CD8-positive, alpha-beta memory T cell (primary cell): ENCODE measurements around the gene UBR1. TPM values are rescaled to one million over a fixed set of nuclear protein-coding genes. Genes with fewer than 3 reads are reported as not detected.
A peak's percentile ranks its signal among the peaks of the same experiment; 100 is the strongest.
"Not testable (repeated sequence)": the region's sequence is repeated elsewhere in the genome, so short reads cannot be mapped to it uniquely, and the experiment has no call there.

Source experiments
- CTCF ChIA-PET: fragments of 350-600 bp; sonication (Branson Sonifier 250); formaldehyde crosslinking; loops from one replicate; lab custom pipeline; 2021; ENCODE audit warnings: antibody characterized with exemption; lab: Charles Lee
- POLR2A ChIA-PET: fragments of 350-600 bp; sonication (Branson Sonifier 250); formaldehyde crosslinking; loops from one replicate; lab custom pipeline; 2021; ENCODE audit warnings: antibody characterized with exemption; lab: Charles Lee
- DNase-seq, 5 donors: peaks; one replicate each; pipeline versions ENCODE4 v3.0.0 to v3.0.0-alpha.2; 2020 to 2022; ENCODE audit warnings: mixed read lengths in 1 of 5
- H3K27ac ChIP-seq: one replicate; pipeline ENCODE4 v1.7.0; 2013; ENCODE audit warnings: low read depth, mild to moderate bottlenecking, low read length, moderate library complexity
- H3K27me3 ChIP-seq: 2 replicates; pipeline ENCODE4 v1.7.0; 2013; ENCODE audit warnings: low read length, mild to moderate bottlenecking; ENCODE audit not compliant: insufficient read depth, poor library complexity, severe bottlenecking
- H3K36me3 ChIP-seq: 2 replicates; pipeline ENCODE4 v1.7.0; 2013; ENCODE audit warnings: mild to moderate bottlenecking, low read length, moderate library complexity; ENCODE audit not compliant: insufficient read depth
- H3K4me1 ChIP-seq: 2 replicates; pipeline ENCODE4 v1.7.0; 2013; ENCODE audit warnings: mild to moderate bottlenecking, low read length, moderate library complexity; ENCODE audit not compliant: insufficient read depth
- H3K4me3 ChIP-seq: 2 replicates; pipeline ENCODE4 v1.7.0; 2013; ENCODE audit warnings: mild to moderate bottlenecking, low read length
- H3K9me3 ChIP-seq: 2 replicates; pipeline ENCODE4 v1.7.0; 2013; ENCODE audit warnings: mild to moderate bottlenecking, low read length
- H3K27ac Mint-ChIP-seq, 8 donors: one replicate each; pipeline ENCODE4 v1.8.0; 2020 to 2021; ENCODE audit warnings: mixed read lengths in 8 of 8, mild to moderate bottlenecking in 6 of 8, inconsistent platforms in 3 of 8, moderate library complexity in 3 of 8
- H3K27me3 Mint-ChIP-seq, 2 donors: one replicate each; pipeline ENCODE4 v1.8.0; 2020 to 2021; ENCODE audit warnings: mixed read lengths in 2 of 2, mild to moderate bottlenecking in 1 of 2, moderate library complexity in 1 of 2
- H3K36me3 Mint-ChIP-seq, 3 donors: one replicate each; pipeline ENCODE4 v1.8.0; 2020 to 2021; ENCODE audit warnings: mixed read lengths in 3 of 3, inconsistent platforms in 1 of 3, mild to moderate bottlenecking in 1 of 3
- H3K4me1 Mint-ChIP-seq, 3 donors: one replicate each; pipeline ENCODE4 v1.8.0; 2020 to 2021; ENCODE audit warnings: mixed read lengths in 3 of 3, inconsistent platforms in 1 of 3, mild to moderate bottlenecking in 1 of 3
- H3K4me3 Mint-ChIP-seq, 7 donors: one replicate each; pipeline ENCODE4 v1.8.0; 2020 to 2021; ENCODE audit warnings: mixed read lengths in 7 of 7, mild to moderate bottlenecking in 6 of 7, moderate library complexity in 4 of 7, inconsistent platforms in 2 of 7
- H3K9me3 Mint-ChIP-seq, 5 donors: one replicate each; pipeline ENCODE4 v1.8.0; 2020 to 2022; ENCODE audit warnings: mixed read lengths in 5 of 5, mild to moderate bottlenecking in 3 of 5, moderate library complexity in 2 of 5, inconsistent platforms in 1 of 5
- polyA plus RNA-seq: library from polyadenylated mRNA; unstranded; fragments of 300-500 nt; fragmentation: Illumina TruSeq; gene quantifications from one replicate; pipeline ENCODE4 v1.2.3, GENCODE V29; 2021
- total RNA-seq, 2 experiments: library from RNA; stranded (reverse); gene quantifications; one replicate each; pipeline ENCODE4 v1.2.3, GENCODE V29; 2021

Gene UBR1
- total and polyA plus RNA-seq, 3 experiments from 2014 or later: 15.4 to 29.7 (median 28.6) TPM

DNA sequence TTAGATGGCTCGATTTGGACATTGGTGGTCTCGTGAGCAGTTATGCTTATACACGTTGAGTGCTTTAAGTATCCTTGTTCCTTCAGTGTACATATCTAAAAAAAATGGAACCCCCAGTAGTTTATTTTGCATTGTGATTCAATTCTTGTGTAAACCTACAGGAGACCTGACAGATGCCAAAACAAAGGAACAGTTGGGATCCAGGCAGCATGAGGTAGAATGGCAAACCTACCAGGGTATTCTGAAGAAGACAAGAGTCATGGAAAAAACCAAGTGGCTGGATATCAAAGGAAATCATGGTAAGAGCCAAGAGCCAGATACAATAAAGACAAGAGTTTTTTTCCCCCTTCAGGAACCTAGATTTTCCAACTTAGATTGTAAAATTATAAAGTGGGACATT lies 29.5 kb upstream of the UBR1 start:
- DNase-seq: no peak

GRCh38 chr15:43134157-43134635 lies 28.4 kb upstream of the UBR1 start:
- H3K27me3 Mint-ChIP-seq: peaks cover 0 to 3% of the 10 kb centered on the region in 2 donors
- peak in 1 of 5 donors; percentile 48 for DNase-seq
- Histone ChIP-seq H3K9me3 (no peaks in the 10 kb centered on the region), H3K4me1 (peaks cover 26% of the 10 kb centered on the region), H3K27ac (peak overlapping the region; percentile 79), H3K36me3 (peaks cover 15% of the 10 kb centered on the region), H3K4me3 (peak overlapping the region; percentile 92), H3K27me3 (no peaks in the 10 kb centered on the region)
- peaks cover 5 to 40% (median 6%) of the 10 kb centered on the region in 3 donors for H3K36me3 Mint-ChIP-seq
- peak overlapping the region; percentile 33 to 97 (median 94) for H3K27ac Mint-ChIP-seq
- CTCF ChIA-PET: no interaction called here
- peak overlapping the region; percentile 89 to 98 (median 94) for H3K4me3 Mint-ChIP-seq
- peaks cover 25 to 38% (median 27%) of the 10 kb centered on the region in 3 donors for H3K4me1 Mint-ChIP-seq
- POLR2A ChIA-PET: interaction anchor here (0.8 kb wide), 1 partner anchor 861 kb away, joined by 3 read pairs; no protein-coding TSS in a partner anchor
- no peaks in the 10 kb centered on the region for H3K9me3 Mint-ChIP-seq

More for the DNA sequence above, 29.5 kb upstream of the UBR1 start:
- H3K27me3 ChIP-seq: no peaks in the 10 kb centered on the region
- H3K4me3 Mint-ChIP-seq: peak overlapping the region in 3 of 7 donors; percentile 0 to 98 (median 19)
- no peaks in the 10 kb centered on the region for H3K27me3 Mint-ChIP-seq
- H3K4me1 Mint-ChIP-seq: peaks cover 25 to 38% (median 27%) of the 10 kb centered on the region in 3 donors
- H3K36me3 ChIP-seq: peaks cover 18% of the 10 kb centered on the region
- no peaks in the 10 kb centered on the region for H3K9me3 ChIP-seq
- H3K36me3 Mint-ChIP-seq: peaks cover 0 to 52% (median 13%) of the 10 kb centered on the region in 3 donors
- peak overlapping the region in 5 of 8 donors; percentile 15 to 79 (median 33) for H3K27ac Mint-ChIP-seq
- H3K9me3 Mint-ChIP-seq: no peaks in the 10 kb centered on the region
- peaks cover 26% of the 10 kb centered on the region for H3K4me1 ChIP-seq
- no peak overlapping the region for H3K4me3 ChIP-seq
- no peak overlapping the region for H3K27ac ChIP-seq
- CTCF ChIA-PET: no interaction called here
- POLR2A ChIA-PET: no interaction called here

- Histone ChIP-seq H3K4me1 (peaks cover 26% of the 10 kb centered on the region), H3K9me3 (no peaks in the 10 kb centered on the region), H3K36me3 (peaks cover 12% of the 10 kb centered on the region), H3K4me3 (peak within 1 kb of the TSS; percentile 92), H3K27me3 (no peaks in the 10 kb centered on the region), H3K27ac (peak within 1 kb of the TSS; percentile 79)
- Mint-ChIP-seq H3K9me3 (peaks cover 2 to 4% (median 3%) of the 10 kb centered on the region in 5 donors), H3K4me3 (peak within 1 kb of the TSS; percentile 89 to 98 (median 96)), H3K27ac (peak within 1 kb of the TSS; percentile 81 to 98 (median 96)), H3K4me1 (peaks cover 25 to 38% (median 27%) of the 10 kb centered on the region in 3 donors), H3K27me3 (peaks cover 0 to 3% of the 10 kb centered on the region in 2 donors), H3K36me3 (peaks cover 2 to 35% (median 10%) of the 10 kb centered on the region in 3 donors)
- ChIA-PET POLR2A (interaction anchor here (0.8 kb wide), 1 partner anchor 860 kb away, joined by 3 read pairs; no protein-coding TSS in a partner anchor), CTCF (no interaction called here)
- DNase-seq: peak; percentile 50 to 76 (median 58)
Measured at GRCh38 chr15:43133430-43134156, 27.8 kb upstream of the UBR1 start, which contains the start of gene TMEM62. Gene TMEM62 (plus strand): TSS chr15:43133586. CDS start chr15:43133803, 217 bp downstream.

DNA sequence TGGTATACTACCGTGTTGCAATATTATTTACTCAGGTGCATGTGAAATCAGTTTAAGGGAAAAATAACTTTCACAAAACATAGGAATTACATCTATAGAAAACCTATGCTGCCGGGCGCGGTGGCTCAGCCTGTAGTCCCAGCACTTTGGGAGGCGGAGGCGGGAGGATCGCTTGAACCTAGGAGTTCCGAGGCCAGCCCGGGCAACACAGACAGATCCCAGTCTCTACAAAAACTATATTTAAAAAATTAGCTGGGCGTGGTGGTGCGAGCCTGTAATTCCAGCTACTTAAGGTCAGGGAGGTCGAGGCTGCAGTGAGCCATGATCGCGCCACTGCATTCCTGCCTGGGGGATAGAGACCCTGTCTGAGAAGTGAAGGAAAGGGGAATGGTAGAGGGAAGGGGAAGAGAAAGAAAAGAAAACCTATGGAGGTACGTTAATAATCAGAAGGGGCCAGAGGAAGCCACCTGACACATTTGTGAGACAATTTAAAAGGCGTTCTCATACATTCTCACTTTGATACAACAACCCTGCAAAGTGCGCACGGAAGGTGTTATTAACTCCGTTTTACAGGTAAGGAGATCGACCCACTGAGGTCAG lies 27.1 kb upstream of the UBR1 start:
- Histone ChIP-seq H3K27me3 (no peaks in the 10 kb centered on the region), H3K36me3 (peaks cover 6% of the 10 kb centered on the region), H3K4me3 (peak overlapping the region; percentile 92), H3K9me3 (no peaks in the 10 kb centered on the region), H3K4me1 (peaks cover 26% of the 10 kb centered on the region), H3K27ac (peak overlapping the region; percentile 79)
- Mint-ChIP-seq H3K9me3 (peaks cover 2 to 5% (median 4%) of the 10 kb centered on the region in 5 donors), H3K27me3 (peaks cover 0 to 3% of the 10 kb centered on the region in 2 donors), H3K4me1 (peaks cover 24 to 38% (median 27%) of the 10 kb centered on the region in 3 donors), H3K27ac (peak overlapping the region; percentile 62 to 98 (median 94)), H3K4me3 (peak overlapping the region; percentile 89 to 98 (median 96)), H3K36me3 (peaks cover 2 to 29% (median 12%) of the 10 kb centered on the region in 3 donors)
- no peak for DNase-seq
- ChIA-PET CTCF (no interaction called here), POLR2A (interaction anchor here (0.7 to 0.8 kb wide), 2 partner anchors 14 to 859 kb away, joined by 3 read pairs; no protein-coding TSS in a partner anchor)

DNA sequence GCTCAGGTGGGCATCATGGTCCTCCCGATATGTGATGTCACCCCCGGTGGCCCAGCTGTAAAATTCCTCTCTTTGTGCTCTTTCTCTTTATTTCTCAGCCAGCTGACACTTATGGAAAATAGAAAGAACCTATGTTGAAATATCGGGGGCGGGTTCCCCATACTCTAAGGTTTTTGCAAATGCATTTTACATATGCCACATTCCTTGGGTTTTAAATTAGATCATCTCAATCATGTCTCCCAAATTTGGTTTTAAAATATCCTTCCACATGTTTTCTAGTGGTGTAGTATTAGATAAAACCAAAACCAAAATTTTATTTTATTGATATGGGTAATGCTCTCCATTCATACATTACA lies 23.1 kb upstream of the UBR1 start:
- DNase-seq: no peak
- peaks cover 0 to 12% (median 7%) of the 10 kb centered on the region in 3 donors for H3K36me3 Mint-ChIP-seq
- peaks cover 2 to 5% (median 4%) of the 10 kb centered on the region in 5 donors for H3K9me3 Mint-ChIP-seq
- H3K27ac ChIP-seq: no peak overlapping the region
- ChIA-PET POLR2A (no interaction called here), CTCF (no interaction called here)
- no peaks in the 10 kb centered on the region for H3K36me3 ChIP-seq
- H3K27me3 ChIP-seq: no peaks in the 10 kb centered on the region
- H3K4me3 Mint-ChIP-seq: no peak overlapping the region
- H3K4me1 ChIP-seq: peaks cover 10% of the 10 kb centered on the region
- H3K4me1 Mint-ChIP-seq: peaks cover 5 to 15% (median 11%) of the 10 kb centered on the region in 3 donors
- no peak overlapping the region for H3K4me3 ChIP-seq
- H3K27ac Mint-ChIP-seq: no peak overlapping the region
- H3K27me3 Mint-ChIP-seq: peaks cover 5 to 6% of the 10 kb centered on the region in 2 donors
- no peaks in the 10 kb centered on the region for H3K9me3 ChIP-seq

- CTCF ChIA-PET: not testable (repeated sequence)
Measured at GRCh38 chr15:43128174-43128979, 22.5 kb upstream of the UBR1 start.

GRCh38 chr15:43127752-43128151 lies 21.9 kb upstream of the UBR1 start:
- Mint-ChIP-seq H3K9me3 (peaks cover 2 to 5% (median 4%) of the 10 kb centered on the region in 5 donors), H3K27me3 (peaks cover 5 to 6% of the 10 kb centered on the region in 2 donors), H3K4me1 (peaks cover 11 to 22% (median 13%) of the 10 kb centered on the region in 3 donors), H3K36me3 (peaks cover 0 to 12% (median 0%) of the 10 kb centered on the region in 3 donors), H3K27ac (no peak overlapping the region), H3K4me3 (peak overlapping the region in 1 of 7 donors; percentile 16)
- H3K27ac ChIP-seq: no peak overlapping the region
- ChIA-PET CTCF (no interaction called here), POLR2A (no interaction called here)
- no peaks in the 10 kb centered on the region for H3K9me3 ChIP-seq
- no peak for DNase-seq
- H3K36me3 ChIP-seq: no peaks in the 10 kb centered on the region
- H3K4me1 ChIP-seq: peaks cover 5% of the 10 kb centered on the region
- H3K4me3 ChIP-seq: no peak overlapping the region
- H3K27me3 ChIP-seq: no peaks in the 10 kb centered on the region

More at GRCh38 chr15:43128174-43128979, 22.5 kb upstream of the UBR1 start:
- H3K27ac Mint-ChIP-seq, H3K27me3 ChIP-seq, POLR2A ChIA-PET, H3K27me3 Mint-ChIP-seq, H3K4me1 ChIP-seq, DNase-seq, H3K9me3 Mint-ChIP-seq, H3K36me3 ChIP-seq, H3K9me3 ChIP-seq, H3K4me3 ChIP-seq, H3K27ac ChIP-seq: not testable (repeated sequence)
- Mint-ChIP-seq H3K4me1 (peaks cover 9 to 21% (median 13%) of the 10 kb centered on the region in 3 donors), H3K36me3 (peaks cover 0 to 12% (median 5%) of the 10 kb centered on the region in 3 donors), H3K4me3 (peak overlapping the region in 1 of 7 donors; percentile 23)
